Esophagus squamous epithelium (tissue), 5 donors: Measurements from ENCODE around the gene EYS. TPM values are rescaled to one million over a fixed set of nuclear protein-coding genes. Genes with fewer than 3 reads are reported as not detected.

ENCODE experiments used
- DNase-seq: peaks from one replicate; lab custom pipeline; 2025; lab: John Stamatoyannopoulos, UW
- H3K27ac ChIP-seq, 4 donors: fragments of 200-600 bp; sonication (generic); one replicate each; pipeline ENCODE4 v1.5.1; 2016 to 2019; ENCODE audit warnings: mild to moderate bottlenecking in 1 of 4
- H3K27me3 ChIP-seq, 4 donors: fragments of 200-600 bp; sonication (generic); 1 replicate in 3 of 4; 2 replicates in 1 of 4; pipeline versions ENCODE4 v1.5.1 to v1.6.0; 2017 to 2021; ENCODE audit warnings: antibody characterized with exemption in 1 of 4
- H3K36me3 ChIP-seq, 3 donors: fragments of 200-600 bp; sonication (generic); one replicate each; pipeline ENCODE4 v1.5.1; 2016 to 2019
- H3K4me1 ChIP-seq, 3 donors: fragments of 200-600 bp; sonication (generic); one replicate each; pipeline ENCODE4 v1.5.1; 2017 to 2019
- H3K4me3 ChIP-seq, 4 donors: fragments of 200-600 bp; sonication (generic); 1 replicate in 3 of 4; 2 replicates in 1 of 4; pipeline ENCODE4 v1.5.1; 2016 to 2019; ENCODE audit warnings: mild to moderate bottlenecking in 2 of 4, moderate library complexity in 1 of 4
- H3K9me3 ChIP-seq, 3 donors: fragments of 200-600 bp; sonication (generic); one replicate each; pipeline ENCODE4 v1.5.1; 2016 to 2019
- POLR2A ChIP-seq, 4 donors: fragments of 450-650 bp; IDR thresholded peaks; one replicate each; pipeline ENCODE4 v1.6.1; 2017; ENCODE audit warnings: antibody characterized with exemption in 4 of 4, mild to moderate bottlenecking in 4 of 4, moderate library complexity in 3 of 4
- WGBS, 2 donors: methylation state at CpG; one replicate each; pipeline ENCODE4 v1.1.5; 2018; 5-methylcytosine and 5-hydroxymethylcytosine counted together
- intact Hi-C: fragments of 100-400 bp; cut with DNase I; formaldehyde crosslinking; loops from one replicate; pipeline ENCODE4 v1.15.0; 2022
- total RNA-seq, 4 donors: library from RNA; depleted of rRNA; stranded (reverse); fragments of >200 nt; gene quantifications; one replicate each; pipeline ENCODE4 v1.1.0, GENCODE V29; 2016
- TF ChIP-seq, protein P1 (sequence below), 6 experiments: fragments of 450-650 bp in 4 of 6; fragments of 200-600 bp in 2 of 6; sonication (generic) in 2 of 6; IDR thresholded peaks; one replicate each; pipeline ENCODE4 v1.5.1; 2016 to 2019; ENCODE audit warnings: antibody characterized with exemption in 6 of 6, mild to moderate bottlenecking in 4 of 6, moderate library complexity in 4 of 6
- donor health status: DM: yes; HTN: yes; CAD: no.

The EYS gene
- total RNA-seq, 4 donors from 2014 or later, result 0.87 TPM; not detected in 3

DNA sequence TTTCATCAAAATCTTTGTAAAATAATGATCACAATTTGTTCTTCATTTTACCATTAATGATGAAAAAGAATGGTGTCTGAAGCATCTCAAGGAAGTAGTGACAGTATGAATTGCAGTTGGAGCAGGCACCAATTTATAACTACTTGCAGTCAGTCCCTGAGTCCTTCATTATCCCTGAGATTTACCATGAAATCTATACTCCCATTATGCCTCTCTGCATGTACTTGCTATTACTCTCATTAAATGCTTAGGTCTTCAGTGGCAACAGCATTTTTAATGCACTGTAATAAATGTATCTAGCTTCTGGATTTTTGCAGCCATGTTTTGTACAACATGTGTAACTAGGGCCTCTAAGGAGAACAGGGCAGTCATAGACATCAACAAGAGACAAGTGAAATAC lies 708.8 kb downstream of the EYS start:
- Histone ChIP-seq H3K4me3 (no peak overlapping the region), H3K27me3 (no peaks in the 10 kb centered on the region), H3K36me3 (no peaks in the 10 kb centered on the region), H3K27ac (no peak overlapping the region), H3K4me1 (no peaks in the 10 kb centered on the region), H3K9me3 (no peaks in the 10 kb centered on the region)
- DNase-seq, result no peak
- intact Hi-C loops, result no loop called here
- no peak for TF ChIP-seq POLR2A (IDR thresholded peaks at IDR 0.05)
- TF ChIP-seq, protein P1, sequence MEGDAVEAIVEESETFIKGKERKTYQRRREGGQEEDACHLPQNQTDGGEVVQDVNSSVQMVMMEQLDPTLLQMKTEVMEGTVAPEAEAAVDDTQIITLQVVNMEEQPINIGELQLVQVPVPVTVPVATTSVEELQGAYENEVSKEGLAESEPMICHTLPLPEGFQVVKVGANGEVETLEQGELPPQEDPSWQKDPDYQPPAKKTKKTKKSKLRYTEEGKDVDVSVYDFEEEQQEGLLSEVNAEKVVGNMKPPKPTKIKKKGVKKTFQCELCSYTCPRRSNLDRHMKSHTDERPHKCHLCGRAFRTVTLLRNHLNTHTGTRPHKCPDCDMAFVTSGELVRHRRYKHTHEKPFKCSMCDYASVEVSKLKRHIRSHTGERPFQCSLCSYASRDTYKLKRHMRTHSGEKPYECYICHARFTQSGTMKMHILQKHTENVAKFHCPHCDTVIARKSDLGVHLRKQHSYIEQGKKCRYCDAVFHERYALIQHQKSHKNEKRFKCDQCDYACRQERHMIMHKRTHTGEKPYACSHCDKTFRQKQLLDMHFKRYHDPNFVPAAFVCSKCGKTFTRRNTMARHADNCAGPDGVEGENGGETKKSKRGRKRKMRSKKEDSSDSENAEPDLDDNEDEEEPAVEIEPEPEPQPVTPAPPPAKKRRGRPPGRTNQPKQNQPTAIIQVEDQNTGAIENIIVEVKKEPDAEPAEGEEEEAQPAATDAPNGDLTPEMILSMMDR (IDR thresholded peaks at IDR 0.05), result no peak

DNA sequence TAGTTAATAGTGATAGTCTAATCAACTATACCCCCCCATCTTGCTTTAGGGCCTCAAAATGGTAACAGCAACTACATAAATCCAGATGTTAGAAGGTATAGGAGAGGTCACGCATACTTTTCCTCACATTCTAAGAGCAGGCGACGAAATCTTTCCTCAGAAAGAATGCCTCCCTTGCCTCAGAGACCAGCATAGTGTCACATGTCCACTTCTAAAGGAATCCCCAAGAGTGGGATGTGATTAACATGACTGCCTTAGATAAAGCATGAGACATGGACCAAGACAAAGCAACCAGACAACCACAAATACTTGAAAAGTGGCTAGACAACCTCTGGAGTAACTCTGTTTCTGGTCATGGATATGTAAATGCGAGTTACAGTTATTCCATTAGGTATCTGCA lies 710.7 kb downstream of the EYS start:
- WGBS, 2 donors, result 70 to 83% methylated on average over 4 of the region's 4 CpGs
- no peak for TF ChIP-seq POLR2A (IDR thresholded peaks at IDR 0.05)
- TF ChIP-seq, protein P1 (IDR thresholded peaks at IDR 0.05), result no peak
- Histone ChIP-seq H3K36me3 (no peaks in the 10 kb centered on the region), H3K4me3 (no peak overlapping the region), H3K27me3 (no peaks in the 10 kb centered on the region), H3K4me1 (no peaks in the 10 kb centered on the region), H3K9me3 (no peaks in the 10 kb centered on the region), H3K27ac (no peak overlapping the region)
- no peak for DNase-seq
- intact Hi-C loops, result no loop called here

DNA sequence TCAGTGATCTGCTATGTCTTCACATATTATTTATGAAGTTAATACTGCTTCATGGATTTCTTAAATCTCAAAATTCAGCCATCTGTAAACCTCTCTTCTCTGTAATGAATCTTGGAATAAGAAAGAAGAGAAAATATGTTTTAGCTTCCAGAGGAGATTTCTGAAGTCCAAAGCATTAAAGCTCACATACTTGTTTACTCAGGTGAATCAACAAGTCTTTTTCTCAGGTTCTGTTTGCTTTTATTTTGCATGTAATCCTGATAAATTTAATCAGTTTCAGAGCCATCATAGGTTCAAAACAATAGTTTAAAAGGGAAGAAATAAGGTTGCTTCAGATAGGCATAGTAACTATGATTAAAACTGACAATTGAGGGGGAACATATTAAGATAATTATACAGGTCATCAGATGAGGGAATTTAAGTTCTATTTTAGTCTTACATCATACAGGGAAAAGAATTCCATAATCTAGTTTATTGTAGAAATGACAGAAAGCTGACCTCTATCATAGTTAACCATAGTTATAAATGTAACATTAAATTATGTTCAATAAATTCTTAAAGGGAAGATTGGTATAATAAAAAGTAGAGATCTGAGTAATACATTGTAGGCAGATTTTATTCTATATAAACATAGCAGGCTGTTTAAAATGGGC lies 716.2 kb downstream of the EYS start:
- H3K9me3 ChIP-seq, result no peaks in the 10 kb centered on the region
- H3K4me1 ChIP-seq, result no peaks in the 10 kb centered on the region
- no peak for DNase-seq
- intact Hi-C loops, result no loop called here
- TF ChIP-seq, protein P1 (IDR thresholded peaks at IDR 0.05), result no peak
- no peak for TF ChIP-seq POLR2A (IDR thresholded peaks at IDR 0.05)
- no peaks in the 10 kb centered on the region for H3K36me3 ChIP-seq
- H3K27ac ChIP-seq, result no peak overlapping the region
- no peak overlapping the region for H3K4me3 ChIP-seq
- H3K27me3 ChIP-seq, result no peaks in the 10 kb centered on the region

DNA sequence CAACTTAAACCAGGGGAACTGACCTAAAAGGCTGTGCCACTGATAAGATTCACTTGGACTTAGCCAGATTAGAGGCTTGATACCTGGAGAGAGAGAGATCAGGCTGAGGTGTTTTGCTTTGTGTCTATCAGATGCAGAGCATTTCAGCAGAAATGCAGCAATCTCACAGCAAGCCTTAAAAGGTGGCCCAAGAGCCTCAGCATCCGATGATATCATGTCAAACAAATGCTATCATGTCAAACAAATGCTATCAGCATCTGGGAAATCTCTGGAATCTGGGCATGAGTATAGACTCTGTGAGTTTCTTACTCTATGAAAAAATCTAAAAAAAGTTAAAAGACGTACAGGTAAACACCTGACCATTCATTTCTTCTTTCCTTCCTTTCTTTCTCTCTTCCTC lies 718.9 kb downstream of the EYS start:
- TF ChIP-seq, protein P1 (IDR thresholded peaks at IDR 0.05), result no peak
- TF ChIP-seq POLR2A (IDR thresholded peaks at IDR 0.05), result no peak
- no peaks in the 10 kb centered on the region for H3K4me1 ChIP-seq
- no peaks in the 10 kb centered on the region for H3K27me3 ChIP-seq
- no peak for DNase-seq
- no peak overlapping the region for H3K27ac ChIP-seq
- 34 to 43% methylated on average over 2 of the region's 2 CpGs for WGBS, 2 donors
- intact Hi-C loops, result no loop called here
- H3K9me3 ChIP-seq, result no peaks in the 10 kb centered on the region
- H3K4me3 ChIP-seq, result no peak overlapping the region
- no peaks in the 10 kb centered on the region for H3K36me3 ChIP-seq

DNA sequence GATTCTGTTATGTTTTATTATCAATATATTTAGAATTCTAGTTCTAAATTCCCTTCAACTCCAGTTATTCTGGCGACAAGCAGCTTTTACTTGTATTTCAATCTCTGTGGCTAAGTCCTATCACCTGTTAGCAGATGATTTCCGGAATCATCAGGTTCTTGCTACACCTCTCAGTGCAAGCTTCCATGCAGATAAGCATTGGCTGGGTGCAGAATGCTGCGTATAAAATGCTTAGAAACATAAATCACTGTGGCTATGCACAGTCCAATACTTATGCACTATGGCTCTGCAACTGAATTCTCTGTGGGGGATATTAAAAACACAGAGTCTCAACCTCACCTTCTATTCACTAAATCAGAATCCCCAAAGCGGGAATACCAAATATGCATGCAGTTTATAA lies 720.0 kb downstream of the EYS start:
- Histone ChIP-seq H3K4me1 (no peaks in the 10 kb centered on the region), H3K27me3 (no peaks in the 10 kb centered on the region), H3K27ac (no peak overlapping the region), H3K36me3 (no peaks in the 10 kb centered on the region), H3K4me3 (no peak overlapping the region), H3K9me3 (no peaks in the 10 kb centered on the region)
- intact Hi-C loops, result no loop called here
- WGBS, 2 donors, result 85 to 88% methylated on average over 4 of the region's 4 CpGs
- DNase-seq, result no peak
- TF ChIP-seq POLR2A (IDR thresholded peaks at IDR 0.05), result no peak
- TF ChIP-seq, protein P1 (IDR thresholded peaks at IDR 0.05), result no peak
